Activated CD4-positive, alpha-beta T cell treated with anti-CD3 and anti-CD28 coated beads, Interleukin-2, amount 50 U/mL, for 16 hours (primary cell): ENCODE results near the gene ALPI.

ENCODE experiments used
- DNase-seq: peaks from one replicate; pipeline ENCODE4 v3.0.0-alpha.2; 2020

Gene ALPI

GRCh38 chr2:232465061-232465460 is 9.1 kb downstream of the ALPI start:
- DNase-seq, result no peak

GRCh38 chr2:232466221-232466620 is 10.3 kb downstream of the ALPI start:
- no peak for DNase-seq

- DNase-seq, result no peak
Measured at GRCh38 chr2:232473467-232473890, 17.5 kb downstream of the ALPI start.

- no peak for DNase-seq
Measured at GRCh38 chr2:232476045-232476444, 20.1 kb downstream of the ALPI start.

- no peak for DNase-seq
Measured at GRCh38 chr2:232476791-232477190, 20.8 kb downstream of the ALPI start.

GRCh38 chr2:232477751-232478510 is 22.0 kb downstream of the ALPI start:
- no peak for DNase-seq

GRCh38 chr2:232478571-232479340 is 22.8 kb downstream of the ALPI start:
- no peak for DNase-seq

GRCh38 chr2:232479341-232480200 is 23.6 kb downstream of the ALPI start:
- no peak for DNase-seq

GRCh38 chr2:232480201-232481190 is 24.5 kb downstream of the ALPI start:
- DNase-seq, result no peak

- no peak for DNase-seq
Measured at GRCh38 chr2:232481322-232482140, 25.6 kb downstream of the ALPI start.

GRCh38 chr2:232482301-232483238 is 26.6 kb downstream of the ALPI start:
- no peak for DNase-seq

- no peak for DNase-seq
Measured at GRCh38 chr2:232483311-232483922, 27.5 kb downstream of the ALPI start.

GRCh38 chr2:232483923-232484627 is 28.1 kb downstream of the ALPI start:
- no peak for DNase-seq

- no peak for DNase-seq
Measured at GRCh38 chr2:232484628-232485347, 28.8 kb downstream of the ALPI start.

- no peak for DNase-seq
Measured at GRCh38 chr2:232485348-232485756, 29.4 kb downstream of the ALPI start.

GRCh38 chr2:232485757-232486557 is 30.0 kb downstream of the ALPI start:
- no peak for DNase-seq
